K562 (cell line): Measurements from ENCODE around the gene NRXN2. TPM values are rescaled to one million over a fixed set of nuclear protein-coding genes. Genes with fewer than 3 reads are reported as not detected.

ENCODE experiments used
- CAMTA2 ChIP-seq: fragments of 250-450 bp; sonication (Bioruptor Pico); conservative IDR thresholded peaks from 2 replicates; pipeline ENCODE4 v1.5.1; 2022
- CHD1 ChIP-seq: fragments of 200-600 bp; sonication (generic); IDR thresholded peaks from one replicate; pipeline ENCODE4 v1.6.1; 2012; ENCODE audit warnings: mild to moderate bottlenecking, moderate library complexity, low read length, inconsistent platforms
- COPS2 ChIP-seq: fragments of 450-650 bp; conservative IDR thresholded peaks from 2 replicates; pipeline ENCODE4 v1.6.1; 2016; ENCODE audit warnings: mild to moderate bottlenecking, moderate library complexity
- EGR1 ChIP-seq: fragments of 450-650 bp; conservative IDR thresholded peaks from 2 replicates; pipeline ENCODE4 v1.6.1; 2017; ENCODE audit warnings: mild to moderate bottlenecking
- EP300 ChIP-seq: IDR thresholded peaks from 2 replicates; pipeline ENCODE4 v1.6.1; 2012; ENCODE audit warnings: low read length, improper control_type of control experiment
- HDAC3 ChIP-seq: fragments of 450-650 bp; IDR thresholded peaks from 2 replicates; pipeline ENCODE4 v1.6.1; 2018; ENCODE audit warnings: borderline replicate concordance, mild to moderate bottlenecking, moderate library complexity; ENCODE audit not compliant: partially characterized antibody
- KLF1 ChIP-seq: fragments of 450-650 bp; IDR thresholded peaks from 2 replicates; pipeline ENCODE4 v1.6.1; 2016; ENCODE audit warnings: missing genetic modification characterization, missing compliant biosample characterization
- MTA2 ChIP-seq: fragments of 450-650 bp; IDR thresholded peaks from 2 replicates; pipeline ENCODE4 v1.6.1; 2016; ENCODE audit warnings: low read depth
- MXI1 ChIP-seq: IDR thresholded peaks from 2 replicates; pipeline ENCODE4 v1.6.1; 2011; ENCODE audit warnings: low read depth, mild to moderate bottlenecking, improper control_type of control experiment, low read length
- NR3C1 ChIP-seq: sonication (generic); formaldehyde crosslinking; IDR thresholded peaks from 2 replicates; pipeline ENCODE4 v1.8.1; 2022; ENCODE audit warnings: missing genetic modification reagents
- PRPF4 ChIP-seq: fragments of 200-400 bp; formaldehyde crosslinking; IDR thresholded peaks from one replicate; pipeline ENCODE4 v1.6.1; 2017; ENCODE audit warnings: low read length, low read depth, mild to moderate bottlenecking; ENCODE audit not compliant: insufficient read depth, poor library complexity, severe bottlenecking
- RBM34 ChIP-seq: fragments of 200-400 bp; formaldehyde crosslinking; IDR thresholded peaks from 2 replicates; pipeline ENCODE4 v1.6.1; 2018; ENCODE audit warnings: low read length, borderline replicate concordance; ENCODE audit not compliant: insufficient read depth
- RUNX1 ChIP-seq: sonication (generic); IDR thresholded peaks from 2 replicates; pipeline ENCODE4 v1.6.1; 2016; ENCODE audit warnings: antibody characterized with exemption, low read depth
- SRF ChIP-seq, 2 experiments: fragments of 250-450, 450-650 bp in 1 of 2; sonication (Bioruptor Pico) in 1 of 2; sonication (generic) in 1 of 2; formaldehyde crosslinking; IDR thresholded peaks; 2 replicates each; pipeline versions ENCODE4 v1.5.0 to v1.5.1; 2020 to 2022; ENCODE audit warnings: mild to moderate bottlenecking in 1 of 2, missing genetic modification reagents in 1 of 2
- STAG1 ChIP-seq: sonication (generic); formaldehyde crosslinking; IDR thresholded peaks from 2 replicates; pipeline ENCODE4 v1.5.0; 2020; ENCODE audit warnings: missing genetic modification reagents, borderline replicate concordance
- TCF7 ChIP-seq: sonication (generic); IDR thresholded peaks from 2 replicates; pipeline ENCODE4 v1.6.1; 2016; ENCODE audit warnings: antibody characterized with exemption, borderline replicate concordance
- ZFX ChIP-seq: sonication (generic); formaldehyde crosslinking; IDR thresholded peaks from 2 replicates; pipeline ENCODE4 v1.8.0; 2022; ENCODE audit warnings: mild to moderate bottlenecking, missing genetic modification reagents, moderate library complexity
- ZKSCAN3 ChIP-seq: fragments of 250-450 bp; sonication (Bioruptor Pico); IDR thresholded peaks from 2 replicates; pipeline ENCODE4 v1.4.0; 2020
- ZNF780A ChIP-seq: fragments of 250-450 bp; sonication (Bioruptor Pico); IDR thresholded peaks from 2 replicates; pipeline ENCODE4 v1.5.0; 2021; ENCODE audit warnings: mild to moderate bottlenecking
- polyA plus RNA-seq, 8 experiments: library from polyadenylated mRNA; depleted of rRNA in 4 of 8; stranded (reverse) in 5 of 8; unstranded in 3 of 8; fragments of >200 nt; fragmentation: Nextera tagmentation in 2 of 8; fragmentation: Illumina TruSeq in 1 of 8; extraction: Ambion mirVana in 2 of 8; extraction: Trizol in 1 of 8; gene quantifications; 2 replicates each; pipeline versions ENCODE4 v1.2.1 to v1.2.3, GENCODE V29; 2011 to 2014; ENCODE audit warnings: inconsistent platforms in 1 of 8, missing spikeins in 1 of 8
- total RNA-seq, 7 experiments: library from RNA; depleted of rRNA in 6 of 7; stranded (reverse); fragments of >200 nt in 6 of 7; fragmentation: Illumina TruSeq in 2 of 7; extraction: Trizol in 2 of 7; gene quantifications; 2 replicates each; pipeline versions ENCODE4 v1.2.1 to v1.2.3, GENCODE V29; 2011 to 2021; ENCODE audit warnings: low replicate concordance in 1 of 7
- TF ChIP-seq, protein P1 (sequence below): fragments of 450-650 bp; conservative IDR thresholded peaks from 2 replicates; pipeline ENCODE4 v1.6.1; 2016; ENCODE audit warnings: missing genetic modification characterization, low read depth, mild to moderate bottlenecking, missing compliant biosample characterization, moderate library complexity
- TF ChIP-seq, protein P2 (sequence below): sonication (generic); formaldehyde crosslinking; IDR thresholded peaks from 2 replicates; pipeline ENCODE4 v1.5.0; 2020; ENCODE audit warnings: missing genetic modification reagents
- TF ChIP-seq, protein P3 (sequence below): fragments of 450-650 bp; formaldehyde crosslinking; IDR thresholded peaks from 2 replicates; pipeline ENCODE4 v1.4.0; 2022; ENCODE audit warnings: mild to moderate bottlenecking, moderate library complexity
- TF ChIP-seq, protein P4 (sequence below): fragments of 450-650 bp; IDR thresholded peaks from 2 replicates; pipeline ENCODE4 v1.6.1; 2018; ENCODE audit not compliant: partially characterized antibody

Gene NRXN2
- total and polyA plus RNA-seq, 9 of the 15 experiments (the other 6 are each of a cell fraction or from before 2014, with no cell fraction given): 0.07 to 0.47 (median 0.15) TPM; not detected in 4

- TF ChIP-seq SRF (CRISPR knock-in tag; IDR thresholded peaks at IDR 0.05) (no peak), ZKSCAN3 (no peak), MTA2 (no peak), MXI1 (no peak), EGR1 (no peak), CHD1 (no peak), CAMTA2 (CRISPR knock-in tag) (no peak), PRPF4 (no peak), ZNF780A (CRISPR knock-in tag) (no peak), TCF7 (no peak), STAG1 (CRISPR knock-in tag) (peak; percentile 84; the same call in 1 of the 2 replicates), HDAC3 (no peak), NR3C1 (CRISPR knock-in tag) (no peak), COPS2 (no peak), ZFX (CRISPR knock-in tag) (peak; percentile 63), RBM34 (no peak), KLF1 (tag) (no peak), RUNX1 (no peak), EP300 (no peak)
- TF ChIP-seq, protein P1, sequence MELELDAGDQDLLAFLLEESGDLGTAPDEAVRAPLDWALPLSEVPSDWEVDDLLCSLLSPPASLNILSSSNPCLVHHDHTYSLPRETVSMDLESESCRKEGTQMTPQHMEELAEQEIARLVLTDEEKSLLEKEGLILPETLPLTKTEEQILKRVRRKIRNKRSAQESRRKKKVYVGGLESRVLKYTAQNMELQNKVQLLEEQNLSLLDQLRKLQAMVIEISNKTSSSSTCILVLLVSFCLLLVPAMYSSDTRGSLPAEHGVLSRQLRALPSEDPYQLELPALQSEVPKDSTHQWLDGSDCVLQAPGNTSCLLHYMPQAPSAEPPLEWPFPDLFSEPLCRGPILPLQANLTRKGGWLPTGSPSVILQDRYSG (tag): no peak
- TF ChIP-seq, protein P2, sequence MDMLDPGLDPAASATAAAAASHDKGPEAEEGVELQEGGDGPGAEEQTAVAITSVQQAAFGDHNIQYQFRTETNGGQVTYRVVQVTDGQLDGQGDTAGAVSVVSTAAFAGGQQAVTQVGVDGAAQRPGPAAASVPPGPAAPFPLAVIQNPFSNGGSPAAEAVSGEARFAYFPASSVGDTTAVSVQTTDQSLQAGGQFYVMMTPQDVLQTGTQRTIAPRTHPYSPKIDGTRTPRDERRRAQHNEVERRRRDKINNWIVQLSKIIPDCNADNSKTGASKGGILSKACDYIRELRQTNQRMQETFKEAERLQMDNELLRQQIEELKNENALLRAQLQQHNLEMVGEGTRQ (CRISPR knock-in tag): no peak
- TF ChIP-seq, protein P3, sequence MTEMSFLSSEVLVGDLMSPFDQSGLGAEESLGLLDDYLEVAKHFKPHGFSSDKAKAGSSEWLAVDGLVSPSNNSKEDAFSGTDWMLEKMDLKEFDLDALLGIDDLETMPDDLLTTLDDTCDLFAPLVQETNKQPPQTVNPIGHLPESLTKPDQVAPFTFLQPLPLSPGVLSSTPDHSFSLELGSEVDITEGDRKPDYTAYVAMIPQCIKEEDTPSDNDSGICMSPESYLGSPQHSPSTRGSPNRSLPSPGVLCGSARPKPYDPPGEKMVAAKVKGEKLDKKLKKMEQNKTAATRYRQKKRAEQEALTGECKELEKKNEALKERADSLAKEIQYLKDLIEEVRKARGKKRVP (CRISPR knock-in tag): no peak
- TF ChIP-seq, protein P4, sequence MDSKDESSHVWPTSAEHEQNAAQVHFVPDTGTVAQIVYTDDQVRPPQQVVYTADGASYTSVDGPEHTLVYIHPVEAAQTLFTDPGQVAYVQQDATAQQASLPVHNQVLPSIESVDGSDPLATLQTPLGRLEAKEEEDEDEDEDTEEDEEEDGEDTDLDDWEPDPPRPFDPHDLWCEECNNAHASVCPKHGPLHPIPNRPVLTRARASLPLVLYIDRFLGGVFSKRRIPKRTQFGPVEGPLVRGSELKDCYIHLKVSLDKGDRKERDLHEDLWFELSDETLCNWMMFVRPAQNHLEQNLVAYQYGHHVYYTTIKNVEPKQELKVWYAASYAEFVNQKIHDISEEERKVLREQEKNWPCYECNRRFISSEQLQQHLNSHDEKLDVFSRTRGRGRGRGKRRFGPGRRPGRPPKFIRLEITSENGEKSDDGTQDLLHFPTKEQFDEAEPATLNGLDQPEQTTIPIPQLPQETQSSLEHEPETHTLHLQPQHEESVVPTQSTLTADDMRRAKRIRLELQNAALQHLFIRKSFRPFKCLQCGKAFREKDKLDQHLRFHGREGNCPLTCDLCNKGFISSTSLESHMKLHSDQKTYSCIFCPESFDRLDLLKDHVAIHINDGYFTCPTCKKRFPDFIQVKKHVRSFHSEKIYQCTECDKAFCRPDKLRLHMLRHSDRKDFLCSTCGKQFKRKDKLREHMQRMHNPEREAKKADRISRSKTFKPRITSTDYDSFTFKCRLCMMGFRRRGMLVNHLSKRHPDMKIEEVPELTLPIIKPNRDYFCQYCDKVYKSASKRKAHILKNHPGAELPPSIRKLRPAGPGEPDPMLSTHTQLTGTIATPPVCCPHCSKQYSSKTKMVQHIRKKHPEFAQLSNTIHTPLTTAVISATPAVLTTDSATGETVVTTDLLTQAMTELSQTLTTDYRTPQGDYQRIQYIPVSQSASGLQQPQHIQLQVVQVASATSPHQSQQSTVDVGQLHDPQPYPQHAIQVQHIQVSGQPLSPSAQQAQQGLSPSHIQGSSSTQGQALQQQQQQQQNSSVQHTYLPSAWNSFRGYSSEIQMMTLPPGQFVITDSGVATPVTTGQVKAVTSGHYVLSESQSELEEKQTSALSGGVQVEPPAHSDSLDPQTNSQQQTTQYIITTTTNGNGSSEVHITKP: no peak
These were observed at the start of gene NRXN2 (continued) for GRCh38 chr11:64723117-64723906.
